Prostate gland (tissue), 2 donors: Measurements from ENCODE around the gene NUDT5.

Experiments used
- POLR2A ChIP-seq: fragments of 450-650 bp; IDR thresholded peaks from one replicate; pipeline ENCODE4 v1.6.1; 2016; ENCODE audit warnings: antibody characterized with exemption, mild to moderate bottlenecking
- TF ChIP-seq, protein P1 (sequence below), 4 experiments: fragments of 200-600 bp in 2 of 4; fragments of 450-650 bp in 2 of 4; sonication (generic) in 2 of 4; IDR thresholded peaks; 1 replicate in 3 of 4; 2 replicates in 1 of 4; pipeline ENCODE4 v1.5.1; 2016 to 2019; ENCODE audit warnings: antibody characterized with exemption in 4 of 4, mild to moderate bottlenecking in 2 of 4, moderate library complexity in 2 of 4

DNA sequence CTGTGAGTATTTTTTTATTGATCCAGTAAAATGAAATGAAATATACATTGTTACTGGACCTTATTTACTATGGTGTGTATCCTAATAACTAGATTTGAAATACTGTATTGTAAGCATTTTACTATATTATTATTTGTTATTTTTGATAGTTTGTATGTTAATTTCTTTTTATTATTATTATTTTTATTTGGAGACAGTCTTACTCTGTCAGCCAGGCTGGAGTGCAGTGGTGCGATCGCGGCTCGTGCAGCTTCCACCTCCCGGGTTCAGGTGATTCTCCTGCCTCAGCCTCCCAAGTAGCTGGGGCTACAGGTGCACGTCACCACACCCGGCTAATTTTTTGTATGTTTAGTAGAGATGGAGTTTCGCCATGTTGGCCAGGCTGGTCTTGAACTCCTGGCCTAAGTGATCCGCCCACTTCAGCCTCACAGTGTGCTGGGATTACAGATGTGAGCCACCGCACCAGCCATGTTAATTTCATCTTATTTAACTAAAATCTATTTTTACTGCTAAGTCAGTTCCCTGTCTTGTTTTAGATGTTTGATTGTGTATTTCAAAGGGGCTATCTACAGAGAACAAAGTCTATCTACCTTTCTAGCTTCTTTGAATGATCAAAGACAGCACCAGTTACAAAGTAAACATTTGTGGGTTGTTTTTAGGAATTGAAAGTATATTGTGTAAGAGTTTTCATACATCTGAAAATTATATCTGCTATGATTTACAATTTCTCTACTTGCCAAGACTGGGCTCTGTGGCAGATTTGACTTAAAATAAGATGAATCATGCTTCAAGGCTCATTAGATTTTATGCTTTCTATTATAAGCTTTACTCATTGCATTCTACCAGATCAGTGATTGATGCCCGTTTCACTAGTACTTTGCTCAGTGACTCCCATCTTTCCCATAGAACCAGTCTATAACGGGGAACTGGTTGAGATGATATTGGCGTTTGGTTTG lies 41.9 kb upstream of the NUDT5 start:
- TF ChIP-seq, protein P1, sequence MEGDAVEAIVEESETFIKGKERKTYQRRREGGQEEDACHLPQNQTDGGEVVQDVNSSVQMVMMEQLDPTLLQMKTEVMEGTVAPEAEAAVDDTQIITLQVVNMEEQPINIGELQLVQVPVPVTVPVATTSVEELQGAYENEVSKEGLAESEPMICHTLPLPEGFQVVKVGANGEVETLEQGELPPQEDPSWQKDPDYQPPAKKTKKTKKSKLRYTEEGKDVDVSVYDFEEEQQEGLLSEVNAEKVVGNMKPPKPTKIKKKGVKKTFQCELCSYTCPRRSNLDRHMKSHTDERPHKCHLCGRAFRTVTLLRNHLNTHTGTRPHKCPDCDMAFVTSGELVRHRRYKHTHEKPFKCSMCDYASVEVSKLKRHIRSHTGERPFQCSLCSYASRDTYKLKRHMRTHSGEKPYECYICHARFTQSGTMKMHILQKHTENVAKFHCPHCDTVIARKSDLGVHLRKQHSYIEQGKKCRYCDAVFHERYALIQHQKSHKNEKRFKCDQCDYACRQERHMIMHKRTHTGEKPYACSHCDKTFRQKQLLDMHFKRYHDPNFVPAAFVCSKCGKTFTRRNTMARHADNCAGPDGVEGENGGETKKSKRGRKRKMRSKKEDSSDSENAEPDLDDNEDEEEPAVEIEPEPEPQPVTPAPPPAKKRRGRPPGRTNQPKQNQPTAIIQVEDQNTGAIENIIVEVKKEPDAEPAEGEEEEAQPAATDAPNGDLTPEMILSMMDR (IDR thresholded peaks at IDR 0.05): no peak
- no peak for TF ChIP-seq POLR2A
